ENCODE results near the gene CUL9.

DNA sequence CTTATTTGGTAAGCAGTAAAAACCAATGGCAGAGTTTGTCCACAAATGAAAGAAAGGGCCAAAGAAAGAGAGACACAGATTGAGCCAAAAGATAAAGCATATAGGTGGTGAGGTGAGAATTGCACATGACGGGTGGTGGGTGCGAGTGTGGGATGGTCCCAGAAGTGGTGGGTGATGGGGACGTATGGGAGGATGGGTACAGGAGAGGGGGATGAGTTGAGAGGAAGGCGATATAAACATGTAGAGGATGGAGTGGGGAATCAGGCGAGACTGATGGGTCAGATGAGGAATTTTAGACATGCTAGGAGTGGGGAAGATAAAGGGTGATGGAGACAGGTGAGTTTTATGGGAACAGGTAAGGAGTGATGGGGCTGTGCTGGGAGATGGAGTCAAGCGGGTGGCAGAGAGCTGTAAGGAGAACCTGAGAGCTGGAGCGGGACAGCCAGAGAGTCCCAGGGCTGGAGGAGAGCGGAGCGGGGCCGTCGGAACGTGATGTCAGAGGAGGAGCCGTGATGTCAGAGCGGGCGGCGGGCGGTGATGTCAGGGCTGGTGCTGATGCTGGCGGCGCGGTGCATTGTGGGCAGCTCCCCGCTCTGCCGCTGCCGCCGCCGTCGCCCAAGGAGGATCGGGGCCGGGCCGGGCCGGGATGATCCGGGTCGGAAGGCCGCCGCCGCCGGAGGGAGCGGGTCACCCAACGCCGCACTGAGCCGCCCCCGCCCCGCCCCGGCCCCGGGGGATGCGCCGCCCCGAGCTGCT, 61.1 kb downstream of the CUL9 start, which contains the start of gene TTBK1:
- TF ChIP-seq POLR2A (IDR thresholded peaks at IDR 0.05; ENCODE audit: low read length) (no peak), GATA1 (IDR thresholded peaks at IDR 0.05; ENCODE audit: low read depth, low read length) (no peak)

Measured in erythroblast (primary cell).